ENCODE data around the gene AGAP1. TPM values are rescaled to one million over a fixed set of nuclear protein-coding genes. Genes with fewer than 3 reads are reported as not detected.

The AGAP1 gene
- total RNA-seq, 2 donors from 2014 or later: 32.8 to 34.7 TPM

- WGBS, 2 experiments (ENCODE audit: insufficient coverage in 1 of 2, insufficient read length in 1 of 2): 92 to 97% methylated on average over 26 to 29 of the region's 29 CpGs
- no peak overlapping the region for H3K9ac ChIP-seq (ENCODE audit: extremely low read depth, low read length, poor library complexity, severe bottlenecking)
- H3K27ac ChIP-seq (ENCODE audit: low read depth, low read length): no peak overlapping the region
- H3K4me3 ChIP-seq (ENCODE audit: low read length): no peak overlapping the region
- Mint-ChIP-seq H3K4me1 (peaks cover 8% of the 10 kb centered on the region), H3K36me3 (ENCODE audit: low read depth) (peaks cover 2% of the 10 kb centered on the region), H3K4me3 (no peak overlapping the region), H3K27ac (peak overlapping the region; percentile 77), H3K9me3 (no peaks in the 10 kb centered on the region), H3K27me3 (ENCODE audit: insufficient read depth) (no peaks in the 10 kb centered on the region)
- TF ChIP-seq, protein P1, sequence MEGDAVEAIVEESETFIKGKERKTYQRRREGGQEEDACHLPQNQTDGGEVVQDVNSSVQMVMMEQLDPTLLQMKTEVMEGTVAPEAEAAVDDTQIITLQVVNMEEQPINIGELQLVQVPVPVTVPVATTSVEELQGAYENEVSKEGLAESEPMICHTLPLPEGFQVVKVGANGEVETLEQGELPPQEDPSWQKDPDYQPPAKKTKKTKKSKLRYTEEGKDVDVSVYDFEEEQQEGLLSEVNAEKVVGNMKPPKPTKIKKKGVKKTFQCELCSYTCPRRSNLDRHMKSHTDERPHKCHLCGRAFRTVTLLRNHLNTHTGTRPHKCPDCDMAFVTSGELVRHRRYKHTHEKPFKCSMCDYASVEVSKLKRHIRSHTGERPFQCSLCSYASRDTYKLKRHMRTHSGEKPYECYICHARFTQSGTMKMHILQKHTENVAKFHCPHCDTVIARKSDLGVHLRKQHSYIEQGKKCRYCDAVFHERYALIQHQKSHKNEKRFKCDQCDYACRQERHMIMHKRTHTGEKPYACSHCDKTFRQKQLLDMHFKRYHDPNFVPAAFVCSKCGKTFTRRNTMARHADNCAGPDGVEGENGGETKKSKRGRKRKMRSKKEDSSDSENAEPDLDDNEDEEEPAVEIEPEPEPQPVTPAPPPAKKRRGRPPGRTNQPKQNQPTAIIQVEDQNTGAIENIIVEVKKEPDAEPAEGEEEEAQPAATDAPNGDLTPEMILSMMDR (conservative IDR thresholded peaks at IDR 0.05): no peak
- no peaks in the 10 kb centered on the region for H3K27me3 ChIP-seq (ENCODE audit: control insufficient read depth, insufficient read depth, low read length, poor library complexity, severe bottlenecking)
- peaks cover 11% of the 10 kb centered on the region for H3K36me3 ChIP-seq (ENCODE audit: control insufficient read depth, insufficient read depth, low read length)
- no peaks in the 10 kb centered on the region for H3K9me3 ChIP-seq (ENCODE audit: control insufficient read depth, low read length)
- H3K4me1 ChIP-seq (ENCODE audit: control insufficient read depth, insufficient read depth, low read length): peaks cover 2% of the 10 kb centered on the region
- DNase-seq: no peak
Measured at GRCh38 chr2:235739704-235740415, 246.0 kb downstream of the AGAP1 start.

- H3K4me1 ChIP-seq (ENCODE audit: control insufficient read depth, insufficient read depth, low read length): peaks cover 2% of the 10 kb centered on the region
- H3K27me3 Mint-ChIP-seq (ENCODE audit: insufficient read depth): no peaks in the 10 kb centered on the region
- no peak overlapping the region for H3K4me3 Mint-ChIP-seq
- TF ChIP-seq, protein P1 (conservative IDR thresholded peaks at IDR 0.05): peak; percentile 69
- WGBS, 2 experiments (ENCODE audit: insufficient coverage in 1 of 2, insufficient read length in 1 of 2): 64 to 67% methylated on average over 3 to 9 of the region's 9 CpGs
- peaks cover 8% of the 10 kb centered on the region for H3K4me1 Mint-ChIP-seq
- no peaks in the 10 kb centered on the region for H3K27me3 ChIP-seq (ENCODE audit: control insufficient read depth, insufficient read depth, low read length, poor library complexity, severe bottlenecking)
- no peak overlapping the region for H3K9ac ChIP-seq (ENCODE audit: extremely low read depth, low read length, poor library complexity, severe bottlenecking)
- no peak overlapping the region for H3K4me3 ChIP-seq (ENCODE audit: low read length)
- H3K9me3 ChIP-seq (ENCODE audit: control insufficient read depth, low read length): no peaks in the 10 kb centered on the region
- no peak overlapping the region for H3K27ac ChIP-seq (ENCODE audit: low read depth, low read length)
- peaks cover 12% of the 10 kb centered on the region for H3K36me3 ChIP-seq (ENCODE audit: control insufficient read depth, insufficient read depth, low read length)
- no peaks in the 10 kb centered on the region for H3K9me3 Mint-ChIP-seq
- H3K27ac Mint-ChIP-seq: peak overlapping the region; percentile 16
- peak; percentile 83 for DNase-seq
- H3K36me3 Mint-ChIP-seq (ENCODE audit: low read depth): peaks cover 7% of the 10 kb centered on the region
Measured at GRCh38 chr2:235740821-235741220, 247.0 kb downstream of the AGAP1 start.

DNA sequence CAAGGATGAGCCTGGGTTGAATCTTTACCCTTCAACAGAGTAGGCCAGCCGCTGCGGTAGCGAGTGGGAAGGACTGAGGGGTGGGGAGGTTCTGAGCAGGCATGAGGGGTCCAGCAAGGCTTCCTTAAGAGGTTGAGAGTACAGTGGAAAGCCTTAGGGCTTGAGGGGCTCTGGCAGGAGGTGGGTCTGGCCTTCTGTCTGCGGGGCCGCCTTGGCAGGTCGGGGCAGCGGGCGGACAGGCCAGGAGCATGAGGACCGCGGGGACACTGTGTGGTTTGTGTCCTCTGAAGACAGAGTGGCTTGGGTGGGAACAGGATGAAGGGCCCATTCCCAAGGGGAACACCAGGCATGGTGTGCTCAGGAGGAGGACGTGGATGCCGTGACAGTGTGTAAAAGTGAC lies 250.3 kb downstream of the AGAP1 start:
- Mint-ChIP-seq H3K36me3 (ENCODE audit: low read depth) (peaks cover 7% of the 10 kb centered on the region), H3K27ac (peak overlapping the region; percentile 52), H3K4me1 (peaks cover 4% of the 10 kb centered on the region), H3K4me3 (no peak overlapping the region), H3K9me3 (no peaks in the 10 kb centered on the region), H3K27me3 (ENCODE audit: insufficient read depth) (no peaks in the 10 kb centered on the region)
- H3K27ac ChIP-seq (ENCODE audit: low read depth, low read length): no peak overlapping the region
- peaks cover 12% of the 10 kb centered on the region for H3K36me3 ChIP-seq (ENCODE audit: control insufficient read depth, insufficient read depth, low read length)
- peaks cover 2% of the 10 kb centered on the region for H3K4me1 ChIP-seq (ENCODE audit: control insufficient read depth, insufficient read depth, low read length)
- WGBS, 2 experiments (ENCODE audit: insufficient coverage in 1 of 2, insufficient read length in 1 of 2): 93 to 97% methylated on average over 5 to 12 of the region's 12 CpGs
- no peaks in the 10 kb centered on the region for H3K9me3 ChIP-seq (ENCODE audit: control insufficient read depth, low read length)
- no peak for DNase-seq
- TF ChIP-seq, protein P1 (conservative IDR thresholded peaks at IDR 0.05): no peak
- no peak overlapping the region for H3K4me3 ChIP-seq (ENCODE audit: low read length)
- H3K27me3 ChIP-seq (ENCODE audit: control insufficient read depth, insufficient read depth, low read length, poor library complexity, severe bottlenecking): no peaks in the 10 kb centered on the region
- no peak overlapping the region for H3K9ac ChIP-seq (ENCODE audit: extremely low read depth, low read length, poor library complexity, severe bottlenecking)

Measured in endodermal cell (in vitro differentiated cells).